DLD1 (cell line): ENCODE results near the gene TNFSF9.
"Not testable (repeated sequence)": the region's sequence is repeated elsewhere in the genome, so short reads cannot be mapped to it uniquely, and the experiment has no call there.

ENCODE experiments used
- in situ Hi-C: cut with HindIII; loops from 2 replicates; pipeline ENCODE4 v1.10.0; 2017; ENCODE audit warnings: low sequenced_read_pairs

Gene TNFSF9

GRCh38 chr19:6568010-6568526 is 37.2 kb downstream of the TNFSF9 start:
- in situ Hi-C loops = no loop called here

GRCh38 chr19:6568816-6569215 is 38.0 kb downstream of the TNFSF9 start:
- in situ Hi-C loops = no loop called here

GRCh38 chr19:6570764-6571163 is 39.9 kb downstream of the TNFSF9 start:
- in situ Hi-C loops = no loop called here

- in situ Hi-C loops = no loop called here
These were observed 40.3 kb downstream of the TNFSF9 start for GRCh38 chr19:6571167-6571566.

- in situ Hi-C loops = no loop called here
These were observed 41.4 kb downstream of the TNFSF9 start for GRCh38 chr19:6572217-6572616.

- in situ Hi-C loops = no loop called here
These were observed 42.5 kb downstream of the TNFSF9 start for GRCh38 chr19:6573350-6573749.

GRCh38 chr19:6576869-6577475 is 46.1 kb downstream of the TNFSF9 start:
- in situ Hi-C loops = no loop called here

GRCh38 chr19:6577476-6578125 is 46.8 kb downstream of the TNFSF9 start:
- in situ Hi-C loops = no loop called here

- in situ Hi-C loops = no loop called here
These were observed 48.8 kb downstream of the TNFSF9 start for GRCh38 chr19:6579450-6580178.

GRCh38 chr19:6580313-6580712 is 49.5 kb downstream of the TNFSF9 start:
- in situ Hi-C loops = no loop called here

GRCh38 chr19:6582515-6583484 is 52.0 kb downstream of the TNFSF9 start:
- in situ Hi-C loops = not testable (repeated sequence)
